HepG2 (cell line): ENCODE results near the gene HSP90AB1. TPM values are rescaled to one million over a fixed set of nuclear protein-coding genes. Genes with fewer than 3 reads are reported as not detected.

ENCODE experiments used
- CC2D1A ChIP-seq: sonication (generic); formaldehyde crosslinking; IDR thresholded peaks from 2 replicates; pipeline ENCODE4 v1.8.1; 2023; ENCODE audit warnings: mild to moderate bottlenecking, missing genetic modification reagents
- EZH2 ChIP-seq: conservative IDR thresholded peaks from 2 replicates; pipeline ENCODE4 v1.6.1; 2012; ENCODE audit warnings: mild to moderate bottlenecking, low read depth, low read length, moderate library complexity
- HNRNPUL1 ChIP-seq: fragments of 200-400 bp; formaldehyde crosslinking; IDR thresholded peaks from 2 replicates; pipeline ENCODE4 v1.6.1; 2017; ENCODE audit warnings: low read depth, mild to moderate bottlenecking, low read length, moderate library complexity
- MAZ ChIP-seq, 2 experiments: sonication (generic) in 1 of 2; formaldehyde crosslinking in 1 of 2; IDR thresholded peaks; 2 replicates each; pipeline versions ENCODE4 v1.5.0 to v1.6.1; 2012 to 2020; ENCODE audit warnings: low read depth in 2 of 2, mild to moderate bottlenecking in 2 of 2, borderline replicate concordance in 1 of 2, improper control_type of control experiment in 1 of 2, low read length in 1 of 2, missing genetic modification reagents in 1 of 2, moderate library complexity in 1 of 2
- NFYC ChIP-seq: IDR thresholded peaks from 2 replicates; pipeline ENCODE4 v1.6.1; 2016; ENCODE audit warnings: missing genetic modification reagents, missing compliant biosample characterization
- RBM39 ChIP-seq: fragments of 200-400 bp; formaldehyde crosslinking; IDR thresholded peaks from one replicate; pipeline ENCODE4 v1.6.1; 2018; ENCODE audit warnings: antibody characterized with exemption, mild to moderate bottlenecking, low read depth, low read length; ENCODE audit not compliant: poor library complexity, severe bottlenecking
- YEATS2 ChIP-seq: sonication (generic); formaldehyde crosslinking; IDR thresholded peaks from 2 replicates; pipeline ENCODE4 v1.4.0; 2020; ENCODE audit warnings: missing genetic modification reagents, borderline replicate concordance
- ZEB1 ChIP-seq: IDR thresholded peaks from 2 replicates; pipeline ENCODE4 v1.6.1; 2012; ENCODE audit warnings: mild to moderate bottlenecking, low read depth, inconsistent platforms; ENCODE audit not compliant: insufficient replicate concordance
- ZKSCAN1 ChIP-seq: fragments of 150-350 bp; IDR thresholded peaks from 2 replicates; pipeline ENCODE4 v1.6.1; 2014; ENCODE audit warnings: low read length
- ZNF101 ChIP-seq: sonication (generic); formaldehyde crosslinking; IDR thresholded peaks from 2 replicates; pipeline ENCODE4 v1.4.0; 2020; ENCODE audit warnings: mild to moderate bottlenecking, low read depth, missing genetic modification reagents, borderline replicate concordance
- ZNF263 ChIP-seq: sonication (generic); formaldehyde crosslinking; IDR thresholded peaks from 2 replicates; pipeline ENCODE4 v1.4.0; 2020; ENCODE audit warnings: missing genetic modification reagents
- ZNF773 ChIP-seq: sonication (generic); formaldehyde crosslinking; IDR thresholded peaks from 2 replicates; pipeline ENCODE4 v1.4.0; 2020; ENCODE audit warnings: missing genetic modification reagents, borderline replicate concordance
- ZSCAN20 ChIP-seq: sonication (generic); formaldehyde crosslinking; IDR thresholded peaks from 2 replicates; pipeline ENCODE4 v1.4.0; 2020; ENCODE audit warnings: missing genetic modification reagents, mild to moderate bottlenecking, borderline replicate concordance
- polyA plus RNA-seq, 8 experiments: library from polyadenylated mRNA; depleted of rRNA in 3 of 8; stranded (reverse) in 7 of 8; unstranded in 1 of 8; fragments of >200 nt; fragmentation: Illumina TruSeq in 4 of 8; extraction: Trizol in 4 of 8; gene quantifications; 2 replicates each; pipeline versions ENCODE4 v1.2.1 to v1.2.3, GENCODE V29; 2011 to 2016; ENCODE audit warnings: low read depth in 4 of 8, missing spikeins in 1 of 8, mixed read lengths in 1 of 8; ENCODE audit not compliant: insufficient read depth in 1 of 8
- total RNA-seq, 5 experiments: library from RNA; depleted of rRNA; stranded (reverse); fragments of >200 nt; fragmentation: Illumina TruSeq; extraction: Trizol; gene quantifications; 2 replicates each; pipeline ENCODE4 v1.2.3, GENCODE V29; 2016; ENCODE audit warnings: low read depth in 1 of 5
- TF ChIP-seq, protein P1 (sequence below): fragments of 450-650 bp; IDR thresholded peaks from 2 replicates; pipeline ENCODE4 v1.6.1; 2016
- TF ChIP-seq, protein P2 (sequence below): sonication (generic); formaldehyde crosslinking; IDR thresholded peaks from 2 replicates; pipeline ENCODE4 v1.5.0; 2020; ENCODE audit warnings: missing genetic modification reagents
- TF ChIP-seq, protein P3 (sequence below): IDR thresholded peaks from 2 replicates; pipeline ENCODE4 v1.6.1; 2018; ENCODE audit warnings: missing genetic modification reagents
- TF ChIP-seq, protein P4 (sequence below): sonication (generic); formaldehyde crosslinking; IDR thresholded peaks from 2 replicates; pipeline ENCODE4 v1.4.0; 2020; ENCODE audit warnings: missing genetic modification reagents
- TF ChIP-seq, protein P5 (sequence below): sonication (generic); formaldehyde crosslinking; IDR thresholded peaks from 2 replicates; pipeline ENCODE4 v1.4.0; 2020; ENCODE audit warnings: missing genetic modification reagents, mild to moderate bottlenecking, borderline replicate concordance
- TF ChIP-seq, protein P6 (sequence below): sonication (generic); formaldehyde crosslinking; IDR thresholded peaks from 2 replicates; pipeline ENCODE4 v1.8.0; 2022; ENCODE audit warnings: mild to moderate bottlenecking, missing genetic modification reagents; ENCODE audit not compliant: insufficient replicate concordance

The HSP90AB1 gene
- total and polyA plus RNA-seq, 2 of the 13 experiments (the other 11 are each of a cell fraction or from before 2014, with no cell fraction given): 1,325 to 1,472 TPM

DNA sequence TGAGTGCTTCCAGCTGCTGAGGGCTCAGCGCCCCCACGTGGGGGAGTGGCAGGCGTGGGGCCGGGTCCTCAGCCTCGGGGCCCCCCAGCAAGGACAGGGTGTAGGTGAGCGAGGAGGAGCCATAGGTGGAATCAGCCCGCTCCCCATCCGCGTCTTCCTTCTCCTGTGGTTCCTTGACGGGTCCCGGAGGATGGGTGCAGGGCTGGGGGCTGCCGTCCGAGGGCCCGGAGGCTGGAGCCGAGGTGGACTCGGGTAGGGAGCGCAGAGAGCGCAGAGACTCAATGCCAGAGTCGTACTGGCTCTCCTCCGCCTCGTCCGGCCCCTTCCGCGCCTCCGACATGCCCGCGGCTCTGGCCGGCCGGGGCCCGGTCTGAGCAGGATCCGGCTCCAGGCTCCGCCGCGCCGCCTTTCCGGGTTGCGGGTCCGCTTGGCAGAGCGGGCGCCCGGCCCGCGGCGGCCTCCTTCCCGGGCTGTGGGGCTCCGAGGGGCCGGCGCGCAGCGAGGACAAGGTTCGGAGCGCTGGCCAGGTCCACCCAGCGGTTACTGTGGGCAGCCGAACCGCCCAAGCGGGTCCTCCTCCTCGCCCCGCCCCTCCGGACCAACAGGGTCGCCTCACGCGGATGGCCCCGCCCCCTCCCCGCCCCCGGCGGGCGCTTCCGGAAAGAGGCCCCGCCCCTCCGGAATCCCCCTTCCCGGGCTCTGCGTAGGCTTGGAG lies 18.3 kb downstream of the HSP90AB1 start, which contains the start of gene NFKBIE (continued):
- TF ChIP-seq, protein P1, sequence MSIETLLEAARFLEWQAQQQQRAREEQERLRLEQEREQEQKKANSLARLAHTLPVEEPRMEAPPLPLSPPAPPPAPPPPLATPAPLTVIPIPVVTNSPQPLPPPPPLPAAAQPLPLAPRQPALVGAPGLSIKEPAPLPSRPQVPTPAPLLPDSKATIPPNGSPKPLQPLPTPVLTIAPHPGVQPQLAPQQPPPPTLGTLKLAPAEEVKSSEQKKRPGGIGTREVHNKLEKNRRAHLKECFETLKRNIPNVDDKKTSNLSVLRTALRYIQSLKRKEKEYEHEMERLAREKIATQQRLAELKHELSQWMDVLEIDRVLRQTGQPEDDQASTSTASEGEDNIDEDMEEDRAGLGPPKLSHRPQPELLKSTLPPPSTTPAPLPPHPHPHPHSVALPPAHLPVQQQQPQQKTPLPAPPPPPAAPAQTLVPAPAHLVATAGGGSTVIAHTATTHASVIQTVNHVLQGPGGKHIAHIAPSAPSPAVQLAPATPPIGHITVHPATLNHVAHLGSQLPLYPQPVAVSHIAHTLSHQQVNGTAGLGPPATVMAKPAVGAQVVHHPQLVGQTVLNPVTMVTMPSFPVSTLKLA: 0 out of 2 replicates have a peak, but pooled peaks have one; percentile 41
- peak; percentile 45 for TF ChIP-seq RBM39
- no peak for TF ChIP-seq ZKSCAN1
- 0 out of 2 replicates have a peak, but pooled peaks have one; percentile 4 for TF ChIP-seq NFYC (CRISPR knock-in tag)
- peak; percentile 52; the same call in 1 of the 2 replicates for TF ChIP-seq CC2D1A
- TF ChIP-seq, protein P2, sequence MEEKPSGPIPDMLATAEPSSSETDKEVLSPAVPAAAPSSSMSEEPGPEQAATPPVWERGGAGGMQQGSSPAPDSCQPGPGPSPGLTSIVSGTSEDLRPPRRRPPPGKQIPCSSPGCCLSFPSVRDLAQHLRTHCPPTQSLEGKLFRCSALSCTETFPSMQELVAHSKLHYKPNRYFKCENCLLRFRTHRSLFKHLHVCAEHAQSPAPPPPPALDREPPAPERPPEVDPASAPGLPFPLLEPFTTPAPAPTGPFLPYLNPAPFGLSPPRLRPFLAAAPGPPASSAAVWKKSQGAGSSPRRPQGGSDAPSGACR (CRISPR knock-in tag): no peak
- TF ChIP-seq, protein P3, sequence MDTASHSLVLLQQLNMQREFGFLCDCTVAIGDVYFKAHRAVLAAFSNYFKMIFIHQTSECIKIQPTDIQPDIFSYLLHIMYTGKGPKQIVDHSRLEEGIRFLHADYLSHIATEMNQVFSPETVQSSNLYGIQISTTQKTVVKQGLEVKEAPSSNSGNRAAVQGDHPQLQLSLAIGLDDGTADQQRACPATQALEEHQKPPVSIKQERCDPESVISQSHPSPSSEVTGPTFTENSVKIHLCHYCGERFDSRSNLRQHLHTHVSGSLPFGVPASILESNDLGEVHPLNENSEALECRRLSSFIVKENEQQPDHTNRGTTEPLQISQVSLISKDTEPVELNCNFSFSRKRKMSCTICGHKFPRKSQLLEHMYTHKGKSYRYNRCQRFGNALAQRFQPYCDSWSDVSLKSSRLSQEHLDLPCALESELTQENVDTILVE (CRISPR knock-in tag): no peak
- no peak for TF ChIP-seq ZNF101
- TF ChIP-seq, protein P4, sequence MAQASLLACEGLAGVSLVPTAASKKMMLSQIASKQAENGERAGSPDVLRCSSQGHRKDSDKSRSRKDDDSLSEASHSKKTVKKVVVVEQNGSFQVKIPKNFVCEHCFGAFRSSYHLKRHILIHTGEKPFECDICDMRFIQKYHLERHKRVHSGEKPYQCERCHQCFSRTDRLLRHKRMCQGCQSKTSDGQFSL: no peak
- TF ChIP-seq, protein P5, sequence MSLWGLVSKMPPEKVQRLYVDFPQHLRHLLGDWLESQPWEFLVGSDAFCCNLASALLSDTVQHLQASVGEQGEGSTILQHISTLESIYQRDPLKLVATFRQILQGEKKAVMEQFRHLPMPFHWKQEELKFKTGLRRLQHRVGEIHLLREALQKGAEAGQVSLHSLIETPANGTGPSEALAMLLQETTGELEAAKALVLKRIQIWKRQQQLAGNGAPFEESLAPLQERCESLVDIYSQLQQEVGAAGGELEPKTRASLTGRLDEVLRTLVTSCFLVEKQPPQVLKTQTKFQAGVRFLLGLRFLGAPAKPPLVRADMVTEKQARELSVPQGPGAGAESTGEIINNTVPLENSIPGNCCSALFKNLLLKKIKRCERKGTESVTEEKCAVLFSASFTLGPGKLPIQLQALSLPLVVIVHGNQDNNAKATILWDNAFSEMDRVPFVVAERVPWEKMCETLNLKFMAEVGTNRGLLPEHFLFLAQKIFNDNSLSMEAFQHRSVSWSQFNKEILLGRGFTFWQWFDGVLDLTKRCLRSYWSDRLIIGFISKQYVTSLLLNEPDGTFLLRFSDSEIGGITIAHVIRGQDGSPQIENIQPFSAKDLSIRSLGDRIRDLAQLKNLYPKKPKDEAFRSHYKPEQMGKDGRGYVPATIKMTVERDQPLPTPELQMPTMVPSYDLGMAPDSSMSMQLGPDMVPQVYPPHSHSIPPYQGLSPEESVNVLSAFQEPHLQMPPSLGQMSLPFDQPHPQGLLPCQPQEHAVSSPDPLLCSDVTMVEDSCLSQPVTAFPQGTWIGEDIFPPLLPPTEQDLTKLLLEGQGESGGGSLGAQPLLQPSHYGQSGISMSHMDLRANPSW: no peak
- no peak; the same call in 1 of the 2 replicates for TF ChIP-seq ZNF773 (CRISPR knock-in tag)
- TF ChIP-seq EZH2: no peak
- no peak; the same call in 1 of the 2 replicates for TF ChIP-seq YEATS2 (CRISPR knock-in tag)
- TF ChIP-seq HNRNPUL1: no peak
- peak; percentile 58 for TF ChIP-seq ZNF263 (CRISPR knock-in tag)
- no peak for TF ChIP-seq ZEB1
- TF ChIP-seq MAZ (IDR thresholded peaks at IDR 0.05; ENCODE audit: borderline replicate concordance, low read depth, low read length): peak; percentile 81
- peak; percentile 63; the same call in 1 of the 2 replicates for TF ChIP-seq MAZ (CRISPR knock-in tag; IDR thresholded peaks at IDR 0.05; ENCODE audit: low read depth)
- TF ChIP-seq ZSCAN20 (CRISPR knock-in tag): peak; percentile 67
- TF ChIP-seq, protein P6, sequence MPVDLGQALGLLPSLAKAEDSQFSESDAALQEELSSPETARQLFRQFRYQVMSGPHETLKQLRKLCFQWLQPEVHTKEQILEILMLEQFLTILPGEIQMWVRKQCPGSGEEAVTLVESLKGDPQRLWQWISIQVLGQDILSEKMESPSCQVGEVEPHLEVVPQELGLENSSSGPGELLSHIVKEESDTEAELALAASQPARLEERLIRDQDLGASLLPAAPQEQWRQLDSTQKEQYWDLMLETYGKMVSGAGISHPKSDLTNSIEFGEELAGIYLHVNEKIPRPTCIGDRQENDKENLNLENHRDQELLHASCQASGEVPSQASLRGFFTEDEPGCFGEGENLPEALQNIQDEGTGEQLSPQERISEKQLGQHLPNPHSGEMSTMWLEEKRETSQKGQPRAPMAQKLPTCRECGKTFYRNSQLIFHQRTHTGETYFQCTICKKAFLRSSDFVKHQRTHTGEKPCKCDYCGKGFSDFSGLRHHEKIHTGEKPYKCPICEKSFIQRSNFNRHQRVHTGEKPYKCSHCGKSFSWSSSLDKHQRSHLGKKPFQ (CRISPR knock-in tag): no peak
